Measurements from ENCODE around the gene TECPR2. TPM values are rescaled to one million over a fixed set of nuclear protein-coding genes. Genes with fewer than 3 reads are reported as not detected.

The TECPR2 gene
- total RNA-seq, 1 experiment from 2014 or later, result 9.3 TPM

DNA sequence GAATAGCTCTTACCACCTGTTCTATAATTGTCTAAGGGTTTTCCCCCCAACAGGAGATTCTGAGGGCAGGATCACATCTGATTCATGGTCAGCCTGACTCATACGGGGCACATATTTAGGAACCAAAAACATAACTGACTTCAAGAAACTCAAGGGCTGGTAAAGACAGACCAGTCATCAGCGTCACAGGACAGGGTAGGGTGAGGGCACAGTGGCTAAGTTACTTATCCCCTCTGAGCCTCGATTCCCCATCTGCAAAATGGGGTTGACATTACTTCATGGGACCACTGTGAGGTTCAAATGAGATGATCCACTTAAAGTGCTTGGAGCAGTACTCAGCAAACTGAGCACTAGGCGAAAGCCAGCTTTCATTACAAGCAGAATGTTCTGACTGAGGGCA lies 657 bp upstream of the TECPR2 start:
- POLR2A ChIA-PET, result interaction anchor here (0.9 kb wide), 1 partner anchor 40 kb away, joined by 3 read pairs; no protein-coding TSS in a partner anchor
- Mint-ChIP-seq H3K27me3 (ENCODE audit: insufficient read depth, unreplicated experiment) (no peaks in the 10 kb centered on the region), H3K27ac (ENCODE audit: unreplicated experiment) (peak overlapping the region; percentile 82), H3K4me3 (ENCODE audit: unreplicated experiment) (peak overlapping the region; percentile 91), H3K36me3 (ENCODE audit: insufficient read depth, unreplicated experiment) (peaks cover 13% of the 10 kb centered on the region), H3K4me1 (ENCODE audit: low read depth, unreplicated experiment) (no peaks in the 10 kb centered on the region), H3K9me3 (ENCODE audit: unreplicated experiment) (no peaks in the 10 kb centered on the region)
- H3K36me3 ChIP-seq (ENCODE audit: control insufficient read depth, insufficient read depth, low read length), result no peaks in the 10 kb centered on the region
- TF ChIP-seq, protein P1, sequence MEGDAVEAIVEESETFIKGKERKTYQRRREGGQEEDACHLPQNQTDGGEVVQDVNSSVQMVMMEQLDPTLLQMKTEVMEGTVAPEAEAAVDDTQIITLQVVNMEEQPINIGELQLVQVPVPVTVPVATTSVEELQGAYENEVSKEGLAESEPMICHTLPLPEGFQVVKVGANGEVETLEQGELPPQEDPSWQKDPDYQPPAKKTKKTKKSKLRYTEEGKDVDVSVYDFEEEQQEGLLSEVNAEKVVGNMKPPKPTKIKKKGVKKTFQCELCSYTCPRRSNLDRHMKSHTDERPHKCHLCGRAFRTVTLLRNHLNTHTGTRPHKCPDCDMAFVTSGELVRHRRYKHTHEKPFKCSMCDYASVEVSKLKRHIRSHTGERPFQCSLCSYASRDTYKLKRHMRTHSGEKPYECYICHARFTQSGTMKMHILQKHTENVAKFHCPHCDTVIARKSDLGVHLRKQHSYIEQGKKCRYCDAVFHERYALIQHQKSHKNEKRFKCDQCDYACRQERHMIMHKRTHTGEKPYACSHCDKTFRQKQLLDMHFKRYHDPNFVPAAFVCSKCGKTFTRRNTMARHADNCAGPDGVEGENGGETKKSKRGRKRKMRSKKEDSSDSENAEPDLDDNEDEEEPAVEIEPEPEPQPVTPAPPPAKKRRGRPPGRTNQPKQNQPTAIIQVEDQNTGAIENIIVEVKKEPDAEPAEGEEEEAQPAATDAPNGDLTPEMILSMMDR (IDR thresholded peaks at IDR 0.05; ENCODE audit: insufficient read depth in 1 of 2, low read depth in 1 of 2, low read length in 1 of 2, severe bottlenecking in 1 of 2, unreplicated experiment in 1 of 2), result no peak
- no peaks in the 10 kb centered on the region for H3K9me3 ChIP-seq
- no peak for DNase-seq
- CTCF ChIA-PET, result no interaction called here
- peak overlapping the region; percentile 49 for H3K4me3 ChIP-seq (ENCODE audit: low read depth, low read length)
- intact Hi-C loops (cut with micrococcal nuclease; ENCODE audit: unreplicated experiment), result no loop called here
- no peaks in the 10 kb centered on the region for H3K4me1 ChIP-seq
- BruUV-seq (replicated peaks), result TSS peak; percentile 81
- no peaks in the 10 kb centered on the region for H3K27me3 ChIP-seq (replicated peaks; ENCODE audit: control insufficient read depth, insufficient read depth, low read length)

DNA sequence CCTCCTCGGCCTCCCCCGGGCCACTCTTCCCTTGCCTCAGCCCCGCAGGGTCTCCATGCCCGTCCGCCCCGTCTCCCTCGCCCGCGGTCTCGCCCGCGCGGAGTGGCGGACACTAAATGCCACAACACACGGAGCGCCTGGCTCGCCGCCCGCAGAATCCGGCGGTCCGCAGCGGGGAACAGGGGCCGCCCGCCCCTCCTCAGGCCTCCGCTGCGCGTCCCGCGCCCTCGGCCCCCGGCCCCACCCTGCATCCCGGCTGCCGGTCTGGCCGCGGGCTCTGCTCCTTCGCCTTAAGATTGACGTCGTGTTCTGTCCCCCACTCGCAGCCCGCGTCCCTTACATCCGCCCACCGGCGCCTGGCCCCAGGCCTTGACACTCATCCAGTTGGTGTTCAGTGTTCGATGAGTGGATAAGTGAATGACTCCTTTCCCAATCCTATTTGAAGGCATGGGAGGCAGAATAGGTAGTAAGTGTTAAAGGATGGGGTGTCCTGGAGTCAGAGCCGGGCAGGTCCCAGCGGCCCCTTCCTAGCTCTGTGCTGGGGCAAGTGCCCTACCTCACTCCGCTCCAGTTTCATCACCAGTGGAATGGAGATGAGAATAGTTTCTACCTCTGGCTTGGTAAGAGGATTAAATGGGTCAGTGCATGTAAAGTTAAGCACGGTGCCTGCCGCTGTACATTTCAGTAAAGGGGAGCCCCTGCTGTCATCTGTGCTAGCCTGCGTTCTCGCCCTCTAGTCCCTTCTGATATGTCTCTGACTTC lies 622 bp downstream of the TECPR2 start:
- Mint-ChIP-seq H3K36me3 (ENCODE audit: insufficient read depth, unreplicated experiment) (peaks cover 8% of the 10 kb centered on the region), H3K4me1 (ENCODE audit: low read depth, unreplicated experiment) (no peaks in the 10 kb centered on the region), H3K27ac (ENCODE audit: unreplicated experiment) (peak overlapping the region; percentile 82), H3K9me3 (ENCODE audit: unreplicated experiment) (no peaks in the 10 kb centered on the region), H3K4me3 (ENCODE audit: unreplicated experiment) (peak overlapping the region; percentile 91), H3K27me3 (ENCODE audit: insufficient read depth, unreplicated experiment) (no peaks in the 10 kb centered on the region)
- H3K4me3 ChIP-seq (ENCODE audit: low read depth, low read length), result peak overlapping the region; percentile 49
- TF ChIP-seq, protein P1 (IDR thresholded peaks at IDR 0.05; ENCODE audit: insufficient read depth in 1 of 2, low read depth in 1 of 2, low read length in 1 of 2, severe bottlenecking in 1 of 2, unreplicated experiment in 1 of 2), result no peak
- no TSS peak for BruUV-seq (replicated peaks)
- no peaks in the 10 kb centered on the region for H3K27me3 ChIP-seq (replicated peaks; ENCODE audit: control insufficient read depth, insufficient read depth, low read length)
- intact Hi-C loops (cut with micrococcal nuclease; ENCODE audit: unreplicated experiment), result no loop called here
- CTCF ChIA-PET, result no interaction called here
- no peaks in the 10 kb centered on the region for H3K36me3 ChIP-seq (ENCODE audit: control insufficient read depth, insufficient read depth, low read length)
- DNase-seq, result no peak
- no peaks in the 10 kb centered on the region for H3K4me1 ChIP-seq
- H3K9me3 ChIP-seq, result no peaks in the 10 kb centered on the region
- POLR2A ChIA-PET, result interaction anchor here (0.6 to 0.9 kb wide), 2 partner anchors 12 to 278 kb away, joined by 4 read pairs; no protein-coding TSS in a partner anchor

DNA sequence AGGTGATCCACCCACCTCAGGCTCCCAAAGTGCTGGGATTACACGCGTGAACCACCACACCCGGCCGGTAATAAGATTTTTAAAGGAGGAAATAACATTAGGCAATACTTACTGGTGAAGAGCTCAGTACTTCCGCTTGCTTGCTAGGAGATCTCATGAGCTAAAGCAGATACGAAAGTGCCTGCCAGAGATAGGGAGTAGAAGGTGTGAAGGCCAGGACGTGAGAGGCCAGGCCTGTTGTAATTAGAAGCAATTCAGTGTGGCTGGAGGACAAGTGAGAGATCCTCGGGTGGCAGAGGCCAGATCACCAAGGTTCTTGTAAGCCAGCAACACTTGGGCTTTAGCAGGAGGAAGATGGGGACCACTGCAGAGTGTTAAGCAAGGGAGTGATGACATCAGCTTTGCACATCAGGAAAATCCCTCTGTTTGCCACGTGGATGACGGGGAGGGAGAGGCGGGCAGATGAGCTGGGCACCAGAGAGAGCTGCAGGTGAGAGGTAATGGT lies 7.6 kb downstream of the TECPR2 start:
- no peak overlapping the region for H3K4me3 ChIP-seq (ENCODE audit: low read depth, low read length)
- CTCF ChIA-PET, result no interaction called here
- no peaks in the 10 kb centered on the region for H3K36me3 Mint-ChIP-seq (ENCODE audit: insufficient read depth, unreplicated experiment)
- no TSS peak for BruUV-seq (replicated peaks)
- no peaks in the 10 kb centered on the region for H3K27me3 Mint-ChIP-seq (ENCODE audit: insufficient read depth, unreplicated experiment)
- no peaks in the 10 kb centered on the region for H3K9me3 ChIP-seq
- POLR2A ChIA-PET, result no interaction called here
- H3K4me3 Mint-ChIP-seq (ENCODE audit: unreplicated experiment), result no peak overlapping the region
- no peaks in the 10 kb centered on the region for H3K36me3 ChIP-seq (ENCODE audit: control insufficient read depth, insufficient read depth, low read length)
- no peaks in the 10 kb centered on the region for H3K9me3 Mint-ChIP-seq (ENCODE audit: unreplicated experiment)
- H3K4me1 ChIP-seq, result no peaks in the 10 kb centered on the region
- TF ChIP-seq, protein P1 (IDR thresholded peaks at IDR 0.05; ENCODE audit: insufficient read depth in 1 of 2, low read depth in 1 of 2, low read length in 1 of 2, severe bottlenecking in 1 of 2, unreplicated experiment in 1 of 2), result no peak
- intact Hi-C loops (cut with micrococcal nuclease; ENCODE audit: unreplicated experiment), result no loop called here
- no peaks in the 10 kb centered on the region for H3K4me1 Mint-ChIP-seq (ENCODE audit: low read depth, unreplicated experiment)
- no peak overlapping the region for H3K27ac Mint-ChIP-seq (ENCODE audit: unreplicated experiment)
- DNase-seq, result no peak
- H3K27me3 ChIP-seq (replicated peaks; ENCODE audit: control insufficient read depth, insufficient read depth, low read length), result no peaks in the 10 kb centered on the region

Data from Caco-2 (cell line).